K562 (cell line): Measurements from ENCODE around the gene WDR18. TPM values are rescaled to one million over a fixed set of nuclear protein-coding genes. Genes with fewer than 3 reads are reported as not detected.

Experiments used
- ASH1L ChIP-seq: fragments of 450-650 bp; IDR thresholded peaks from 2 replicates; pipeline ENCODE4 v1.6.1; 2018; ENCODE audit warnings: borderline replicate concordance, mild to moderate bottlenecking, low read depth; ENCODE audit not compliant: partially characterized antibody
- CBFA2T3 ChIP-seq: fragments of 450-650 bp; IDR thresholded peaks from 2 replicates; pipeline ENCODE4 v1.6.1; 2017
- CBX2 ChIP-seq: fragments of 200-600 bp; sonication (generic); IDR thresholded peaks from one replicate; pipeline ENCODE4 v1.6.1; 2012; ENCODE audit warnings: mild to moderate bottlenecking, low read length, inconsistent platforms; ENCODE audit not compliant: insufficient read depth, poor library complexity, severe bottlenecking
- FOXK1 ChIP-seq: sonication (generic); formaldehyde crosslinking; IDR thresholded peaks from 2 replicates; pipeline ENCODE4 v1.8.0; 2022; ENCODE audit warnings: missing genetic modification reagents, mild to moderate bottlenecking, borderline replicate concordance
- MAFG ChIP-seq: fragments of 450-650 bp; conservative IDR thresholded peaks from 2 replicates; pipeline ENCODE4 v1.6.1; 2016; ENCODE audit warnings: missing genetic modification characterization, missing compliant biosample characterization
- MTA3 ChIP-seq: fragments of 450-650 bp; formaldehyde crosslinking; IDR thresholded peaks from 2 replicates; pipeline ENCODE4 v1.6.1; 2017; ENCODE audit warnings: mild to moderate bottlenecking, borderline replicate concordance
- NFIC ChIP-seq: fragments of 450-650 bp; IDR thresholded peaks from 2 replicates; pipeline ENCODE4 v1.6.1; 2017; ENCODE audit warnings: mild to moderate bottlenecking, inconsistent platforms
- NR1H2 ChIP-seq: sonication (generic); formaldehyde crosslinking; IDR thresholded peaks from 2 replicates; pipeline ENCODE4 v1.4.0; 2020; ENCODE audit warnings: mild to moderate bottlenecking, missing genetic modification reagents
- PPARD ChIP-seq: fragments of 250-450 bp; sonication (Bioruptor Pico); IDR thresholded peaks from 2 replicates; pipeline ENCODE4 v1.8.0; 2022; ENCODE audit warnings: inconsistent platforms, mild to moderate bottlenecking, moderate library complexity
- SRSF1 ChIP-seq: fragments of 200-400 bp; formaldehyde crosslinking; IDR thresholded peaks from 2 replicates; pipeline ENCODE4 v1.6.1; 2017; ENCODE audit warnings: mild to moderate bottlenecking, low read depth, low read length, moderate library complexity
- ZBTB49 ChIP-seq: sonication (generic); formaldehyde crosslinking; IDR thresholded peaks from 2 replicates; pipeline ENCODE4 v1.8.0; 2022; ENCODE audit warnings: missing genetic modification reagents, mild to moderate bottlenecking, borderline replicate concordance
- ZC3H8 ChIP-seq: fragments of 450-650 bp; IDR thresholded peaks from 2 replicates; pipeline ENCODE4 v1.6.1; 2017
- ZNF174 ChIP-seq: fragments of 250-450 bp; sonication (Bioruptor Pico); IDR thresholded peaks from 2 replicates; pipeline ENCODE4 v1.4.0; 2020; ENCODE audit warnings: mild to moderate bottlenecking
- ZNF23 ChIP-seq: fragments of 250-450 bp; sonication (Bioruptor Pico); IDR thresholded peaks from 2 replicates; pipeline ENCODE4 v1.4.0; 2020; ENCODE audit warnings: mild to moderate bottlenecking
- ZNF253 ChIP-seq: fragments of 250-450 bp; sonication (Bioruptor Pico); conservative IDR thresholded peaks from 2 replicates; pipeline ENCODE4 v1.6.1; 2021; ENCODE audit warnings: mild to moderate bottlenecking
- ZNF263 ChIP-seq: sonication (generic); formaldehyde crosslinking; IDR thresholded peaks from 2 replicates; pipeline ENCODE4 v1.8.0; 2022; ENCODE audit warnings: mild to moderate bottlenecking, missing genetic modification reagents, borderline replicate concordance
- ZNF280B ChIP-seq: fragments of 250-450 bp; sonication (Bioruptor Pico); IDR thresholded peaks from 2 replicates; pipeline ENCODE4 v1.5.1; 2021; ENCODE audit warnings: mild to moderate bottlenecking
- ZNF512 ChIP-seq: IDR thresholded peaks from 2 replicates; pipeline ENCODE4 v1.6.1; 2016; ENCODE audit warnings: missing genetic modification characterization, missing compliant biosample characterization
- ZNF695 ChIP-seq: fragments of 450-650 bp; formaldehyde crosslinking; IDR thresholded peaks from 2 replicates; pipeline ENCODE4 v1.4.0; 2020; ENCODE audit warnings: mild to moderate bottlenecking, moderate library complexity
- polyA plus RNA-seq, 8 experiments: library from polyadenylated mRNA; depleted of rRNA in 4 of 8; stranded (reverse) in 5 of 8; unstranded in 3 of 8; fragments of >200 nt; fragmentation: Nextera tagmentation in 2 of 8; fragmentation: Illumina TruSeq in 1 of 8; extraction: Ambion mirVana in 2 of 8; extraction: Trizol in 1 of 8; gene quantifications; 2 replicates each; pipeline versions ENCODE4 v1.2.1 to v1.2.3, GENCODE V29; 2011 to 2014; ENCODE audit warnings: inconsistent platforms in 1 of 8, missing spikeins in 1 of 8
- total RNA-seq, 7 experiments: library from RNA; depleted of rRNA in 6 of 7; stranded (reverse); fragments of >200 nt in 6 of 7; fragmentation: Illumina TruSeq in 2 of 7; extraction: Trizol in 2 of 7; gene quantifications; 2 replicates each; pipeline versions ENCODE4 v1.2.1 to v1.2.3, GENCODE V29; 2011 to 2021; ENCODE audit warnings: low replicate concordance in 1 of 7
- TF ChIP-seq, protein P1 (sequence below): fragments of 450-650 bp; IDR thresholded peaks from 2 replicates; pipeline ENCODE4 v1.6.1; 2016; ENCODE audit warnings: missing biosample characterization, missing genetic modification characterization
- TF ChIP-seq, protein P2 (sequence below): fragments of 250-450 bp; sonication (Bioruptor Pico); IDR thresholded peaks from 2 replicates; pipeline ENCODE4 v1.9.0; 2021; ENCODE audit warnings: mild to moderate bottlenecking, inconsistent platforms

WDR18 gene
- total and polyA plus RNA-seq, 9 of the 15 experiments (the other 6 are each of a cell fraction or from before 2014, with no cell fraction given) = 0.65 to 181 (median 30.1) TPM

GRCh38 chr19:944171-944567 is 40.0 kb upstream of the WDR18 start (continued):
- TF ChIP-seq, protein P1, sequence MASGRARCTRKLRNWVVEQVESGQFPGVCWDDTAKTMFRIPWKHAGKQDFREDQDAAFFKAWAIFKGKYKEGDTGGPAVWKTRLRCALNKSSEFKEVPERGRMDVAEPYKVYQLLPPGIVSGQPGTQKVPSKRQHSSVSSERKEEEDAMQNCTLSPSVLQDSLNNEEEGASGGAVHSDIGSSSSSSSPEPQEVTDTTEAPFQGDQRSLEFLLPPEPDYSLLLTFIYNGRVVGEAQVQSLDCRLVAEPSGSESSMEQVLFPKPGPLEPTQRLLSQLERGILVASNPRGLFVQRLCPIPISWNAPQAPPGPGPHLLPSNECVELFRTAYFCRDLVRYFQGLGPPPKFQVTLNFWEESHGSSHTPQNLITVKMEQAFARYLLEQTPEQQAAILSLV (tag) = no peak
- TF ChIP-seq CBFA2T3 = peak; percentile 96
- peak; percentile 83 for TF ChIP-seq MTA3
- TF ChIP-seq MAFG (tag) = no peak
- TF ChIP-seq ZNF512 (tag) = no peak
- TF ChIP-seq PPARD (CRISPR knock-in tag) = no peak
- no peak for TF ChIP-seq NR1H2 (CRISPR knock-in tag)
- no peak for TF ChIP-seq ZNF253 (CRISPR knock-in tag)
- TF ChIP-seq ZNF174 = no peak
- no peak for TF ChIP-seq ZC3H8
- no peak for TF ChIP-seq ZNF695 (CRISPR knock-in tag)
- TF ChIP-seq, protein P2, sequence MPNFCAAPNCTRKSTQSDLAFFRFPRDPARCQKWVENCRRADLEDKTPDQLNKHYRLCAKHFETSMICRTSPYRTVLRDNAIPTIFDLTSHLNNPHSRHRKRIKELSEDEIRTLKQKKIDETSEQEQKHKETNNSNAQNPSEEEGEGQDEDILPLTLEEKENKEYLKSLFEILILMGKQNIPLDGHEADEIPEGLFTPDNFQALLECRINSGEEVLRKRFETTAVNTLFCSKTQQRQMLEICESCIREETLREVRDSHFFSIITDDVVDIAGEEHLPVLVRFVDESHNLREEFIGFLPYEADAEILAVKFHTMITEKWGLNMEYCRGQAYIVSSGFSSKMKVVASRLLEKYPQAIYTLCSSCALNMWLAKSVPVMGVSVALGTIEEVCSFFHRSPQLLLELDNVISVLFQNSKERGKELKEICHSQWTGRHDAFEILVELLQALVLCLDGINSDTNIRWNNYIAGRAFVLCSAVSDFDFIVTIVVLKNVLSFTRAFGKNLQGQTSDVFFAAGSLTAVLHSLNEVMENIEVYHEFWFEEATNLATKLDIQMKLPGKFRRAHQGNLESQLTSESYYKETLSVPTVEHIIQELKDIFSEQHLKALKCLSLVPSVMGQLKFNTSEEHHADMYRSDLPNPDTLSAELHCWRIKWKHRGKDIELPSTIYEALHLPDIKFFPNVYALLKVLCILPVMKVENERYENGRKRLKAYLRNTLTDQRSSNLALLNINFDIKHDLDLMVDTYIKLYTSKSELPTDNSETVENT (CRISPR knock-in tag) = peak; percentile 35; the same call in 1 of the 2 replicates
- TF ChIP-seq ASH1L = no peak
- no peak for TF ChIP-seq FOXK1 (CRISPR knock-in tag)
- TF ChIP-seq ZNF263 (CRISPR knock-in tag) = peak; percentile 59; the same call in 1 of the 2 replicates
- TF ChIP-seq NFIC = peak; percentile 84
- 0 out of 2 replicates have a peak, but pooled peaks have one; percentile 26 for TF ChIP-seq ZBTB49 (CRISPR knock-in tag)
- no peak for TF ChIP-seq ZNF280B (CRISPR knock-in tag)
- no peak for TF ChIP-seq CBX2
- no peak for TF ChIP-seq ZNF23 (CRISPR knock-in tag)
- no peak for TF ChIP-seq SRSF1
